CD14-positive monocyte (primary cell): ENCODE results near the gene HDAC4. TPM values are rescaled to one million over a fixed set of nuclear protein-coding genes. Genes with fewer than 3 reads are reported as not detected.

Experiments used
- DNase-seq, 3 donors: peaks; one replicate each; pipeline ENCODE4 v3.0.0-alpha.2; 2011 to 2022
- H2AFZ ChIP-seq: 2 replicates; pipeline ENCODE4 v1.6.0; 2012; ENCODE audit warnings: mild to moderate bottlenecking, low read depth, low read length, inconsistent platforms; ENCODE audit not compliant: insufficient read depth, poor library complexity, severe bottlenecking
- H3K27ac ChIP-seq, 2 donors: 1 replicate in 1 of 2; 2 replicates in 1 of 2; pipeline ENCODE4 v1.5.1; 2012 to 2013; ENCODE audit warnings: low read length in 2 of 2, control low read depth in 1 of 2, inconsistent platforms in 1 of 2, low read depth in 1 of 2, mild to moderate bottlenecking in 1 of 2
- H3K27me3 ChIP-seq, 2 donors: one replicate each; pipeline versions ENCODE4 v1.6.0 to v1.6.1; 2011 to 2013; ENCODE audit warnings: low read length in 2 of 2; ENCODE audit not compliant: control insufficient read depth in 2 of 2, insufficient read depth in 2 of 2
- H3K36me3 ChIP-seq, 2 donors: replicated peaks in 1 of 2; 1 replicate in 1 of 2; 2 replicates in 1 of 2; pipeline versions ENCODE4 v1.5.1 to v1.6.1; 2012 to 2013; ENCODE audit warnings: low read length in 2 of 2, control low read depth in 1 of 2, inconsistent platforms in 1 of 2, mild to moderate bottlenecking in 1 of 2; ENCODE audit not compliant: insufficient read depth in 2 of 2, control insufficient read depth in 1 of 2
- H3K4me1 ChIP-seq, 2 donors: 1 replicate in 1 of 2; 2 replicates in 1 of 2; pipeline versions ENCODE4 v1.5.1 to v1.6.1; 2012 to 2013; ENCODE audit warnings: low read length in 2 of 2, control low read depth in 1 of 2, inconsistent platforms in 1 of 2, mild to moderate bottlenecking in 1 of 2, moderate library complexity in 1 of 2; ENCODE audit not compliant: insufficient read depth in 2 of 2, control insufficient read depth in 1 of 2
- H3K4me2 ChIP-seq: replicated peaks from 2 replicates; pipeline ENCODE3; 2012; ENCODE audit warnings: low read length, moderate library complexity, mild to moderate bottlenecking; ENCODE audit not compliant: poor library complexity, severe bottlenecking; ENCODE audit errors: extremely low read depth
- H3K4me3 ChIP-seq, 3 experiments: fragments of 200-600 bp in 1 of 3; sonication (generic) in 1 of 3; replicated peaks in 1 of 3; 1 replicate in 2 of 3; 2 replicates in 1 of 3; pipeline ENCODE4 v1.5.1; 2011 to 2013; ENCODE audit warnings: low read length in 3 of 3, mild to moderate bottlenecking in 3 of 3, control low read depth in 2 of 3, low read depth in 2 of 3, inconsistent platforms in 1 of 3, moderate library complexity in 1 of 3
- H3K79me2 ChIP-seq: 2 replicates; pipeline ENCODE4 v1.6.0; 2012; ENCODE audit warnings: mild to moderate bottlenecking, control low read depth, inconsistent platforms, low read length, moderate library complexity; ENCODE audit not compliant: insufficient read depth
- H3K9ac ChIP-seq: 2 replicates; pipeline ENCODE4 v1.6.0; 2017; ENCODE audit warnings: low read length, mild to moderate bottlenecking; ENCODE audit not compliant: insufficient read depth, poor library complexity, severe bottlenecking
- H3K9me3 ChIP-seq, 2 donors: replicated peaks in 1 of 2; 1 replicate in 1 of 2; 2 replicates in 1 of 2; pipeline versions ENCODE4 v1.5.1 to v1.6.1; 2012 to 2013; ENCODE audit warnings: low read length in 2 of 2, control low read depth in 1 of 2; ENCODE audit not compliant: control insufficient read depth in 1 of 2, insufficient read depth in 1 of 2
- H4K20me1 ChIP-seq: 2 replicates; pipeline ENCODE4 v1.6.0; 2012; ENCODE audit warnings: mild to moderate bottlenecking, low read length, control low read depth, moderate library complexity; ENCODE audit not compliant: insufficient read depth
- H3K27ac Mint-ChIP-seq, 7 donors: one replicate each; pipeline ENCODE4 v1.8.0; 2020; ENCODE audit warnings: mild to moderate bottlenecking in 7 of 7, mixed read lengths in 7 of 7, moderate library complexity in 6 of 7, inconsistent platforms in 2 of 7
- H3K27me3 Mint-ChIP-seq, 3 donors: one replicate each; pipeline ENCODE4 v1.8.0; 2021 to 2022; ENCODE audit warnings: low read depth in 3 of 3, mild to moderate bottlenecking in 3 of 3, mixed read lengths in 3 of 3, moderate library complexity in 3 of 3, inconsistent platforms in 1 of 3
- H3K36me3 Mint-ChIP-seq, 2 donors: one replicate each; pipeline ENCODE4 v1.8.0; 2020; ENCODE audit warnings: mixed read lengths in 2 of 2, inconsistent platforms in 1 of 2, mild to moderate bottlenecking in 1 of 2
- H3K4me1 Mint-ChIP-seq: one replicate; pipeline ENCODE4 v1.8.0; 2020; ENCODE audit warnings: mild to moderate bottlenecking, mixed read lengths
- H3K4me3 Mint-ChIP-seq, 2 donors: one replicate each; pipeline ENCODE4 v1.8.0; 2020; ENCODE audit warnings: mild to moderate bottlenecking in 2 of 2, mixed read lengths in 2 of 2, moderate library complexity in 1 of 2
- H3K9me3 Mint-ChIP-seq, 7 donors: one replicate each; pipeline ENCODE4 v1.8.0; 2020 to 2022; ENCODE audit warnings: mixed read lengths in 7 of 7, mild to moderate bottlenecking in 6 of 7, moderate library complexity in 6 of 7, inconsistent platforms in 2 of 7
- WGBS: methylation state at CpG from one replicate; pipeline ENCODE4 v1.1.5; 2013; ENCODE audit warnings: missing lambda C conversion rate; ENCODE audit not compliant: insufficient coverage; 5-methylcytosine and 5-hydroxymethylcytosine counted together
- intact Hi-C, 2 donors: fragments of 100-400 bp; cut with micrococcal nuclease; formaldehyde crosslinking; loops; one replicate each; pipeline versions ENCODE4 v1.15.0 to v1.15.1; 2023
- polyA plus RNA-seq, 3 donors: library from polyadenylated mRNA; depleted of rRNA in 1 of 3; unstranded in 2 of 3; stranded (reverse) in 1 of 3; fragments of 300-500 nt in 2 of 3; fragments of >200 nt in 1 of 3; fragmentation: Illumina TruSeq in 2 of 3; gene quantifications; 1 replicate in 2 of 3; 2 replicates in 1 of 3; pipeline ENCODE4 v1.2.3, GENCODE V29; 2012 to 2021
- TF ChIP-seq, protein P1 (sequence below): fragments of 200-600 bp; IDR thresholded peaks from one replicate; pipeline ENCODE4 v1.8.0; 2022; ENCODE audit warnings: antibody characterized with exemption, mild to moderate bottlenecking

Gene HDAC4
- polyA plus RNA-seq, 3 donors, result 3.3 to 23.0 (median 4.5) TPM

DNA sequence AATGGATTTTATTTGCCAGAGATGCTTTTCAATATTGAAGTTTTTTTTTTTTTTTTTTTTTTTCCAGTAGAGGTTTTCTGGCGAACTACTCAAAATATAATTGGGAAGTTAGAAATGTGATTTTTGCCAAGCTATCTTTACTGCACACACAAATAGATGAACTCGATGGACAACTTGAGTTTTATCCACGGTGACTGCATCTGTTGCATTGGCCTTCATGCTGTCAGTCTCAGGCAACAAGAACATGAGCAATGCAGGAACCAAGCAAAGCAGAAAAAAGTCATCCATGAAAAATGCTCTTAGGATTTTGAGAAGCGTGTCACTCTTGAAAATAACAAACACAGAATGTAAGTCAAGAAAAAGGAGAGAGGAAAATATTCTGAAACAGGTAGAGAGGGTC lies 22.7 kb upstream of the HDAC4 start:
- H3K4me2 ChIP-seq, result no peak overlapping the region
- H4K20me1 ChIP-seq, result no peaks in the 10 kb centered on the region
- H3K4me1 ChIP-seq, result no peaks in the 10 kb centered on the region
- no peak for DNase-seq
- Mint-ChIP-seq H3K36me3 (peaks cover 0 to 1% of the 10 kb centered on the region in 2 donors), H3K27me3 (peaks cover 5 to 21% (median 11%) of the 10 kb centered on the region in 3 donors), H3K4me3 (no peak overlapping the region), H3K9me3 (peaks cover 0 to 4% (median 0%) of the 10 kb centered on the region in 7 donors), H3K4me1 (no peaks in the 10 kb centered on the region), H3K27ac (no peak overlapping the region)
- no peaks in the 10 kb centered on the region for H3K36me3 ChIP-seq
- H3K27ac ChIP-seq, result no peak overlapping the region
- H3K79me2 ChIP-seq, result no peaks in the 10 kb centered on the region
- no peak overlapping the region for H3K9ac ChIP-seq
- H3K4me3 ChIP-seq, result no peak overlapping the region
- H3K9me3 ChIP-seq, result peaks cover 0 to 3% of the 10 kb centered on the region in 2 donors
- no CpG with 5 or more reads among the region's 4 CpGs for WGBS
- TF ChIP-seq, protein P1, sequence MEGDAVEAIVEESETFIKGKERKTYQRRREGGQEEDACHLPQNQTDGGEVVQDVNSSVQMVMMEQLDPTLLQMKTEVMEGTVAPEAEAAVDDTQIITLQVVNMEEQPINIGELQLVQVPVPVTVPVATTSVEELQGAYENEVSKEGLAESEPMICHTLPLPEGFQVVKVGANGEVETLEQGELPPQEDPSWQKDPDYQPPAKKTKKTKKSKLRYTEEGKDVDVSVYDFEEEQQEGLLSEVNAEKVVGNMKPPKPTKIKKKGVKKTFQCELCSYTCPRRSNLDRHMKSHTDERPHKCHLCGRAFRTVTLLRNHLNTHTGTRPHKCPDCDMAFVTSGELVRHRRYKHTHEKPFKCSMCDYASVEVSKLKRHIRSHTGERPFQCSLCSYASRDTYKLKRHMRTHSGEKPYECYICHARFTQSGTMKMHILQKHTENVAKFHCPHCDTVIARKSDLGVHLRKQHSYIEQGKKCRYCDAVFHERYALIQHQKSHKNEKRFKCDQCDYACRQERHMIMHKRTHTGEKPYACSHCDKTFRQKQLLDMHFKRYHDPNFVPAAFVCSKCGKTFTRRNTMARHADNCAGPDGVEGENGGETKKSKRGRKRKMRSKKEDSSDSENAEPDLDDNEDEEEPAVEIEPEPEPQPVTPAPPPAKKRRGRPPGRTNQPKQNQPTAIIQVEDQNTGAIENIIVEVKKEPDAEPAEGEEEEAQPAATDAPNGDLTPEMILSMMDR, result no peak
- H3K27me3 ChIP-seq, result no peaks in the 10 kb centered on the region
- no peak overlapping the region for H2AFZ ChIP-seq
- intact Hi-C loops, result no loop called here

- H2AFZ ChIP-seq, result no peak overlapping the region
- intact Hi-C loops, result no loop called here
- peaks cover 0 to 4% (median under 1%) of the 10 kb centered on the region in 7 donors for H3K9me3 Mint-ChIP-seq
- H3K27me3 ChIP-seq, result no peaks in the 10 kb centered on the region
- H3K4me3 Mint-ChIP-seq, result no peak overlapping the region
- H3K36me3 Mint-ChIP-seq, result peaks cover 0 to 1% of the 10 kb centered on the region in 2 donors
- H3K27ac ChIP-seq, result no peak overlapping the region
- H3K36me3 ChIP-seq, result no peaks in the 10 kb centered on the region
- H3K79me2 ChIP-seq, result no peaks in the 10 kb centered on the region
- no peaks in the 10 kb centered on the region for H3K4me1 ChIP-seq
- TF ChIP-seq, protein P1, result no peak
- no peak overlapping the region for H3K9ac ChIP-seq
- H3K4me1 Mint-ChIP-seq, result no peaks in the 10 kb centered on the region
- H3K9me3 ChIP-seq, result peaks cover 0 to 3% of the 10 kb centered on the region in 2 donors
- no peaks in the 10 kb centered on the region for H4K20me1 ChIP-seq
- peaks cover 5 to 22% (median 8%) of the 10 kb centered on the region in 3 donors for H3K27me3 Mint-ChIP-seq
- DNase-seq, result no peak
- no peak overlapping the region for H3K4me2 ChIP-seq
- 88% methylated on average over 2 of the region's 4 CpGs for WGBS
- no peak overlapping the region for H3K4me3 ChIP-seq
- no peak overlapping the region for H3K27ac Mint-ChIP-seq
Observed at GRCh38 chr2:239421851-239422250, 21.0 kb upstream of the HDAC4 start.
